Fibroblast of gingiva (primary cell): Measurements from ENCODE around the gene MAN1A2.

Experiments
- DNase-seq: peaks from one replicate; pipeline ENCODE4 v3.0.0-alpha.2; 2011; ENCODE audit warnings: low read depth

MAN1A2 gene

DNA sequence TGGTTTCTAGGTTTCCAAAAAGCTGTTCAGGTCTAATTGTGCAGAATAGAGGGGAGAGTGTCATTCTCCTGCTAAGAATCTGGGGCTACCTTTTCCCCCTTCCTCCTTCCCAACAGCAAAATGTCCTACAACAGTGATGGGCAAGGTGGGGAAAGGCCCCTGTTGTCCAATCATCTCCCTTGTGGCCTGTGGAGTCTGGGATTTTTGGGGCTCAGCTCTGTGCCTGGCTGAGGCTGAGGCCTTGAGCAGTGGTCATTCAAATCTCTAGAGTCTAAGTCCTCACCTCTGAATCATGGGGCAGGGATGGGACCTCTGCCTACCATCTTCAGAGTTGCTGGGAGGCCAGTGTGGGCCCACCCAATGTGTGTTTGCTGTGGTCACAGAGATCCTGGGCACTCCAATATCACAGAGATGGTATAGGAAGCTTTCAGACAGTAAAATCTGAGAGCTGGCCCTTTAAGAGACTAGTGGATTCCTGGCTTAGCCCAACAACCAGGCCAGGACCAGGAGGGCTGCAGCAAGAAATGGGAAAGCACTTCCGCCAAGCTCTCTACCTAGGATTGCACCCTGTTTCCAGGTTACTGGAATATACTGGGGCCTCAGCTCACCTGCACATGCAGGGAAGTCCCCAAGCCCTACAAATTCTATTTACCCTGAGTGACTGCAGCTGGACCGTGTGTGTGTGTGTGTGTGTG is 210.1 kb downstream of the MAN1A2 start:
- no peak for DNase-seq

DNA sequence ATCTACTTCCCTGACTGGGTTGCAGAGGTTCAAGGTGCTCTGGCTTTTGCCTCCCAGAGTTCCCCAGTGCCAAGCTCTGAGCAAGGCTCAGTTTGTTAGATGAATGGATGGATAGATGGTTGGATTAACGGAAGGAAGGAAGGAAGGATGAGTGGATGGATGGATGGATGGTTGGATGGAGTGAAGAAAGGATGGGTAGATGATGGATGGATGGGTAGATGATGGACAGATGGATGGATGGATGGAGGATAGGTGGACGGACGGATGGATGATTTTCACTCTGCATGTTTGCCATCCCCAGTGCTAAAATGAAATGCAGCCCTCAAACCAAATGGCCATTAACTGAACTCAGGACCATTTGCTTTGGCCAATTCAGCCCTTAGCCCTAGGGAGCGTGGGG is 211.2 kb downstream of the MAN1A2 start:
- no peak for DNase-seq
